HG02610 (cell line): ENCODE measurements around the gene DGCR6L.
A peak's percentile ranks its signal among the peaks of the same experiment; 100 is the strongest.
"Not testable (repeated sequence)": the region's sequence is repeated elsewhere in the genome, so short reads cannot be mapped to it uniquely, and the experiment has no call there.

Experiments used
- ATAC-seq: cut with Tn5 transposase; IDR thresholded peaks from one replicate; pipeline ENCODE4 v1.9.1; 2021; ENCODE audit warnings: mild to moderate bottlenecking, moderate library complexity; ENCODE audit not compliant: unreplicated experiment

DGCR6L gene

GRCh38 chr22:20319745-20320658, at the start of gene DGCR6L:
Gene DGCR6L, minus strand, starts transcription at chr22:20320060. Its CDS starts 72 bp downstream, at chr22:20319988.
- peak; percentile 59 for ATAC-seq

GRCh38 chr22:20368875-20369274, 49.0 kb upstream of the DGCR6L start:
- not testable (repeated sequence) for ATAC-seq

GRCh38 chr22:20366841-20367240, 47.0 kb upstream of the DGCR6L start:
- ATAC-seq: not testable (repeated sequence)

- ATAC-seq: not testable (repeated sequence)
Observed at GRCh38 chr22:20364335-20365260, 44.7 kb upstream of the DGCR6L start.

- not testable (repeated sequence) for ATAC-seq
Observed at GRCh38 chr22:20362403-20362802, 42.5 kb upstream of the DGCR6L start.

- ATAC-seq: not testable (repeated sequence)
Observed at GRCh38 chr22:20361752-20362229, 41.9 kb upstream of the DGCR6L start.

GRCh38 chr22:20360866-20361751, 41.2 kb upstream of the DGCR6L start:
- not testable (repeated sequence) for ATAC-seq

- ATAC-seq: not testable (repeated sequence)
Observed at GRCh38 chr22:20360261-20360660, 40.4 kb upstream of the DGCR6L start.

- ATAC-seq: not testable (repeated sequence)
Observed at GRCh38 chr22:20358503-20359239, 38.8 kb upstream of the DGCR6L start.

GRCh38 chr22:20357967-20358366, 38.1 kb upstream of the DGCR6L start:
- ATAC-seq: not testable (repeated sequence)

- ATAC-seq: not testable (repeated sequence)
Observed at GRCh38 chr22:20356906-20357305, 37.0 kb upstream of the DGCR6L start.

- not testable (repeated sequence) for ATAC-seq
Observed at GRCh38 chr22:20355939-20356636, 36.2 kb upstream of the DGCR6L start.

GRCh38 chr22:20354238-20354975, 34.5 kb upstream of the DGCR6L start:
- no peak for ATAC-seq

- ATAC-seq: not testable (repeated sequence)
Observed at GRCh38 chr22:20352536-20352935, 32.7 kb upstream of the DGCR6L start.

- not testable (repeated sequence) for ATAC-seq
Observed at GRCh38 chr22:20346553-20346952, 26.7 kb upstream of the DGCR6L start.

GRCh38 chr22:20338291-20338690, 18.4 kb upstream of the DGCR6L start:
- not testable (repeated sequence) for ATAC-seq

GRCh38 chr22:20337807-20338206, 17.9 kb upstream of the DGCR6L start:
- ATAC-seq: not testable (repeated sequence)

GRCh38 chr22:20336561-20336960, 16.7 kb upstream of the DGCR6L start:
- not testable (repeated sequence) for ATAC-seq
